ENCODE results near the gene PIK3AP1.
"Not testable (repeated sequence)": the region's sequence is repeated elsewhere in the genome, so short reads cannot be mapped to it uniquely, and the experiment has no call there.

PIK3AP1 gene

DNA sequence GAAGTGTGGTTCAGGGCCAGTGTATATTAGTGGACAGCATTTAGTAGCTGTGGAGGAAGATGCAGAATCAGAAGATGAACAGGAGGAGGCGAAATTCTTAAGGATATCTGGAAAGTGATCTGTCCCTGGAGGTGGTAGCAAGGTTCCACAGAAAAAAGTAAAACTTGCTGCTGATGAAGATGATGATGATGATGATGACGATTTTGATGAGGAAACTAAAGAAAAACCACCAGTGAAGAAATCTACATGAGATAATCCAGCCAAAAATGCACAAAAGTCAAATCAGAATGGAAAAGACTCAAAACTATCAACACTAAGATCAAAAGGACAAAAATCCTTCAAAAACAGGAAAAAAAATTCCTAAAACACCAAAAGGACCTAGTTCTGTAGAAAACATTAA lies 159.8 kb downstream of the PIK3AP1 start:
- Histone ChIP-seq H3K27me3 (ENCODE audit: insufficient read depth, low read length) (no peaks in the 10 kb centered on the region), H3K79me2 (ENCODE audit: control insufficient read depth, insufficient read depth, low read length, unreplicated experiment) (peaks cover 34% of the 10 kb centered on the region), H3K4me3 (ENCODE audit: low read depth, low read length) (no peak overlapping the region), H2AFZ (ENCODE audit: low read length, unreplicated experiment) (no peak overlapping the region), H3K27ac (ENCODE audit: low read depth, low read length) (peak overlapping the region; percentile 9; the same call in 1 of the 2 replicates), H3K4me1 (ENCODE audit: control insufficient read depth, insufficient read depth, low read length, unreplicated experiment) (peaks cover 13% of the 10 kb centered on the region), H3K36me3 (ENCODE audit: insufficient read depth, low read length) (peaks cover 19% of the 10 kb centered on the region)

DNA sequence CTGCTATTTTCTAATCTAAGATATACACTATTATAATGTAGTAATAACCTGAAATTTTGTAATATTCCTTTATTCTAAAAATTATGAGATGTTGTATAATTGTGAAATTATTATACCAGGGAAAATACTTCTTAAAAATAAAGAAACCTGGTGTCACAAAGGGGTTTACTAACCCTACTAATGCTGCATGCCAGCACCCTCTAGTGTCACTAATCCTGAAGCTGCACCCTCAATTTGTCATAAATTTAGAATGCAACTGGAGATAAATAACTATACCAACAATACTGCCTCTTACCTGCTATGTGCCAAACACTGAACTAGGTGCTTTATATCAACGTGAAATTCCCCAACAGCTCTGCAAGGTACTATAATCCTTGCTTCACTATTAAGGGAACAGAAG lies 164.3 kb downstream of the PIK3AP1 start:
- Histone ChIP-seq H3K27me3 (ENCODE audit: insufficient read depth, low read length) (no peaks in the 10 kb centered on the region), H3K27ac (ENCODE audit: low read depth, low read length) (no peak overlapping the region), H3K36me3 (ENCODE audit: insufficient read depth, low read length) (peaks cover 29% of the 10 kb centered on the region), H2AFZ (ENCODE audit: low read length, unreplicated experiment) (no peak overlapping the region), H3K4me1 (ENCODE audit: control insufficient read depth, insufficient read depth, low read length, unreplicated experiment) (peaks cover 5% of the 10 kb centered on the region), H3K79me2 (ENCODE audit: control insufficient read depth, insufficient read depth, low read length, unreplicated experiment) (peaks cover 11% of the 10 kb centered on the region), H3K4me3 (ENCODE audit: low read depth, low read length) (no peak overlapping the region)

- Histone ChIP-seq H3K4me1 (ENCODE audit: control insufficient read depth, insufficient read depth, low read length, unreplicated experiment) (no peaks in the 10 kb centered on the region), H3K27me3 (ENCODE audit: insufficient read depth, low read length) (no peaks in the 10 kb centered on the region), H2AFZ (ENCODE audit: low read length, unreplicated experiment) (no peak overlapping the region), H3K79me2 (ENCODE audit: control insufficient read depth, insufficient read depth, low read length, unreplicated experiment) (peaks cover 11% of the 10 kb centered on the region), H3K4me3 (ENCODE audit: low read depth, low read length) (no peak overlapping the region), H3K27ac (ENCODE audit: low read depth, low read length) (no peak overlapping the region), H3K36me3 (ENCODE audit: insufficient read depth, low read length) (peaks cover 34% of the 10 kb centered on the region)
Measured at GRCh38 chr10:96555330-96555729, 165.0 kb downstream of the PIK3AP1 start.

DNA sequence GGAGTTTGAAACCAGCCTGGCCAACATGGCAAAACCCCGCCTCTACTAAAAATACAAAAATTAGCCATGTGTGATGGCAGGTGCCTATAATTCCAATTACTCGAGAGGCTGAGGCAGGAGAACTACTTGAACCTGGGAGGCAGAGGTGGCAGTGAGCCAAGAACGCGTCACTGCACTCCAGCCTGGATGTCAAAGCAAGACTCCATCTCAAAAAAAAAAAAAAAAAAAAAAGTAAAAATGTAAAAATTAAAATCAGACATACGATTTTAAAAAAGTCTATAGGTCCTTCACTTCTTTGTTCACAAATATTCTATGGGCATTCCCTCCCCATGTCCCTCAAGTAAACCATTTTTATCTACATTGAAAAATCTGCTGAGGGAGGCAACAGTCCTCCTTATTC lies 171.7 kb downstream of the PIK3AP1 start:
- Histone ChIP-seq H2AFZ (ENCODE audit: low read length, unreplicated experiment) (no peak overlapping the region), H3K79me2 (ENCODE audit: control insufficient read depth, insufficient read depth, low read length, unreplicated experiment) (peaks cover 8% of the 10 kb centered on the region), H3K27ac (ENCODE audit: low read depth, low read length) (no peak overlapping the region), H3K27me3 (ENCODE audit: insufficient read depth, low read length) (no peaks in the 10 kb centered on the region), H3K36me3 (ENCODE audit: insufficient read depth, low read length) (peaks cover 32% of the 10 kb centered on the region), H3K4me3 (ENCODE audit: low read depth, low read length) (no peak overlapping the region), H3K4me1 (ENCODE audit: control insufficient read depth, insufficient read depth, low read length, unreplicated experiment) (no peaks in the 10 kb centered on the region)

DNA sequence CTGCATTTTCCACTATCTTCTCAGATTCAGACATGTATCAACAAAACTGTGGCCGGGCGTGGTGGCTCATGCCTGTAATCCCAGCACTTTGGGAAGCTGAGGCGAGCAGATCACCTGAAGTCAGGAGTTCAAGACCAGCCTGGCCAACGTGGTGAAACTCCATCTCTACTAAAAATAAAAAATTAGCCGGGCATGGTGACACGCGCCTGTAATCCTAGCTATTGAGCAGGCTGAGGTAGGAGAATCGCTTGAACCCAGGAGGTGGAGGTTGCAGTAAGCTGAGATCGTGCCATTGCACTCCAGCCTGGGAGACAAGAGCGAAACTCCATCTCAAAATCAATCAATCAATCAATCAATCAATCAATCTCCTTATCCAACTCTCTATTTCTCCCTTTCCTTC lies 174.8 kb downstream of the PIK3AP1 start:
- H2AFZ ChIP-seq (ENCODE audit: low read length, unreplicated experiment); H3K4me1 ChIP-seq (ENCODE audit: control insufficient read depth, insufficient read depth, low read length, unreplicated experiment); H3K27ac ChIP-seq (ENCODE audit: low read depth, low read length); H3K27me3 ChIP-seq (ENCODE audit: insufficient read depth, low read length); H3K4me3 ChIP-seq (ENCODE audit: low read depth, low read length); H3K79me2 ChIP-seq (ENCODE audit: control insufficient read depth, insufficient read depth, low read length, unreplicated experiment): not testable (repeated sequence)
- H3K36me3 ChIP-seq (ENCODE audit: insufficient read depth, low read length), result peaks cover 24% of the 10 kb centered on the region

Data from ACC112 (cell line).